ENCODE results near the gene ASTN2.

ASTN2 gene

DNA sequence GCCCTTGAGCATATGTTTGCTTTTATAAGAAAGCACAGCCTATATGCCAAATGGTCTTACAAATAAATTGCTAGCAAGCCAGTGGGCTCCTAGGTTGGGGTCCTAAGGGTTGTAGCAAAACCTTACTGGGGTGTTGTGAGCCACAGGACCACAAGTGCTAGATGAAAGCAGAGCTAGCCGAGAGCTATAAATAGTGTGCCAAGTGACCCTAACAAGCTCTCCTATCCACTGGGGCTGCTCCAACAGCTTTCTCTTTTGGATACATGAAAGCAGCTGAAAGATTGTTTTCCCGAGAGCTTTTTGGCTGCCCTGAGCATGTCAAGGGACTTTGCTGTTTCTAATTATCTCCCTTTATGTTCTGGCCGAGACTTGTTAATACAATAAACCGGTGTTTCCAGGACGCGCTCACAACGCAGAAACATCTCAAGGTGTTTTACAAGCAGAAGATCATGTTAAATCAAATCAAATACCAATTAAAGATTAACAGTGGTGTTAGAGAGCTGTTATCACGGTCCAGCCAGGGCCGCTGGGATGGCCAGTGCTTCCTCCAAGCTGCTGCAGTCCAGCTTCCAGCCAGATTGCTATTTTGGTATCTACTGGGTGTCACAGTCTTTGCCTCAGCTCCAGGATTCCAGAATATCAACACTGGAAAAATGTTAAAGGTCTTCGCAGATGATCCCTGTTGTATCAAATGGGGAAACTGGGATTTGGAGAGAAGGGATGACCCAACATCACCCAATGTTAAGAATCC, 351.0 kb downstream of the ASTN2 start:
- DNase-seq: no peak

GRCh38 chr9:117060963-117061362, 353.9 kb downstream of the ASTN2 start:
- no peak for DNase-seq

GRCh38 chr9:117050007-117050406, 364.9 kb downstream of the ASTN2 start:
- DNase-seq: no peak

GRCh38 chr9:117046666-117047327, 368.1 kb downstream of the ASTN2 start:
- no peak for DNase-seq

- DNase-seq: no peak
Observed at GRCh38 chr9:117044241-117044640, 370.6 kb downstream of the ASTN2 start.

DNA sequence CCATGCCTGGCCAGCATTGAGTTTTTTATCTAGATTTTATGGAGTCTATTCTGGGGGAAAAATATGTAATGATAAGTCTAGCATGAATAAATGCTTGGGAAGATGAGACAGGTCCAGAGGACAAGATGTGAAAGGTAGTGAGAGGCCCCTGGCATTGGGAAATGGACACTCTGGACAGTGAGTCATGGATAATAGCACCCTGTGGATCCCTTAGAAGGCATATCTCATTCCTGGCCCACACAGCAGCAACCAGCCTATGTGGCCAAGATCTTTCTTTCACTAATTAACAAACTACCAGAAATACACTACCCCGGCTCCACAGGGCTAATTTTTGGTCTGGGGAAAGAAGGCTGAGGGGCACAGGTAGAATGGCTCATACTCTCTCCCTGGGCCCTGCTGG, 371.7 kb downstream of the ASTN2 start:
- no peak for DNase-seq

- DNase-seq: no peak
Observed at GRCh38 chr9:117035546-117035945, 379.3 kb downstream of the ASTN2 start.

DNA sequence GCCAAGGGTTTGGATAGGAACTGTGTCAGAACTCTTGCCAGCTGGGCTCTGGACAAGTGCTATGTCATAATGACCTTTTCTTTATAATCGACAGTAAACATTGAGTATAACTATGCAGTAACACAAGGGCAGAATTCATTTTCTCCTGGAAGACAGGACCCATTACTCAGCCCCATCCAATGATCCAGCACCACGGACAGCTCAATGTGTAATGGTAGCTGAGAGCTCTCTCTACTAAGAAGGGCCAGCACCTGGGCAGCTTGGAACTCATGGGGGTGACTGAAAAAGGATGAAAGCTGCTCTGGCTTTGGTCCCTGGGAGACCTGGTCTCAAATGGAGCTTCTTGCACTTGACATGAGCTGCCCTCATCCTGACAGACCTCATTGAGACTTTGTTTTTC, 380.0 kb downstream of the ASTN2 start:
- peak in 1 of 2 experiments; percentile 1 for DNase-seq

GRCh38 chr9:117030254-117030768, 384.5 kb downstream of the ASTN2 start:
- no peak for DNase-seq

DNA sequence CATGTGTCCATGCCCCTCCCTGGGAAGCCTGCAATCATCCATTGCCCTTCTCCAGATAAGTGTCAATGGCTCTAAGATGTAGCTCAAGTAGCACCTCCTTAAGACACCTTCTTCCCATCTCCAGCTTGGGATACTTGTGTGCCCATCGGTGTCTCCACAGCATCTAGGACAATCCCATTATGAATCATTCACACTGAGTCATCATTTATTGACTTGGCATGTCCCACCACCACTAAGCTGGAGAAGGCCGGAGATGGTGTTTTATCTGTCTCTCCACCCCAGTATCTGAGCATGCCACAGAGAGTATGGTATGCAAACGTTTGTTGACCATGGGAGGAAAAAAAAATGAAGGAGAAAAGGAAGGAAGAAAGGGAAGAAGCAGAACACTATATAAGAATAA, 385.5 kb downstream of the ASTN2 start:
- no peak for DNase-seq

GRCh38 chr9:117028103-117028858, 386.6 kb downstream of the ASTN2 start:
- no peak for DNase-seq

DNA sequence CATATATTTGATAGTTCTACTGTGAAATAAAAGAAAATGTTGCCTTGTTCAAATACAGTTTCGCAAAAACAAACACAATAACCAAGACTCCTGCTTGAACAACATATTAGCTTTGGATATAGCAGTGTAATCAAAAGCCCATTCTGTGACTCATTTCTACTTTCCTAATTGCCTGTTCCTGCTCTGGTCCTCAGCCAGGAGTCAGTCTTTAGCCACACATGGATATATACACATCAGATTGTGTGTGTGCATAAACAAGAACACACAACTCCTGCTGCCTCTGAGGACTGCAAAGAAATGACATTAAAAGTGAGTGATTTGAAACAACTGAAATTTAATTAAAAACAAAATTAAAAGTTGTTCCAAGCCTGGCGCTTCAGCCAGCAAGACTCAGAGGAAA, 393.0 kb downstream of the ASTN2 start:
- no peak for DNase-seq

- no peak for DNase-seq
Observed at GRCh38 chr9:117018966-117019617, 395.8 kb downstream of the ASTN2 start.

DNA sequence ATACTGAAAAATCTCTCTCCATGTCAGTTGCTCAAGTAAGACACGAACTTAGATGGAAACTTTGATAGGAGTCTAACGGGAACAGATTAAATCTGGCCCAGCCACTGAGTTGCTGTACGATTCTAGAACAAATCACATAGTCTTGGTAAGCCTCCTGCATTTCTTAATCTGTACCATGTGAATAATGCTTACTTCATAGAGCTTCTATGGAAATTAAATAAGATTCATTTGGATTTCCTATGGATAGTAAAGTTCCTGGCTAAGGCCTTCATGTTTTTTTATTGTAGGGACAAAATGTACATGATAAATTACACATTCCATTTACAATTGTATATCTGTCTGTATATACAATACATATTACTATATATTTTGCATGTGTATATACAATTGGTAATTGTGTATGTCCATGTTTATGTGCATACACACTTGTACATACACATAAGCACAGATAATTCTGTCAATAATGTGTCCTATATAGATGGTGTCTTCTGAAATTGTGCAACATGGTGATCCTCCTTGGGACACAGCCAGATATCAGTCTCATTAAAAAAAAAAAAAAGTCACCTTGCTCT, 397.4 kb downstream of the ASTN2 start:
- no peak for DNase-seq

DNA sequence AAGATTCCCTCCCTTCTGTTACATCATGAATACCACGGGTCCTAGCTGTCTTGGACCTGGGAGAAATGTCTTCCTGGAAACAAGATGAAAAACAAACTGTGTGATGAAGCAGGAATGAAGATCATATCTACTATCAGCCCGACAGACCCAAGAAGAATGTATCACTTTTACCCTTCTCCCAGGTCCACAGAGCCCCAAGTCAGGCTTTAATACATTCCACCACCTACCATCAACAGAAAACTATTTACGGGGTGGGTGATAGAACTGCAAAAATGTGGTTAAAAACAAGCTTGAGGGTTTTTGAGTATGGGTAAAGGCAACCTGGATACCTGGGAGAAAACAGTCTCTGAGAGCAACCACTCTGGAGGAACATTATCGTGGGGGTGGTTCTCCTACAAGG, 400.8 kb downstream of the ASTN2 start:
- no peak for DNase-seq

- DNase-seq: no peak
Observed at GRCh38 chr9:117013440-117013995, 401.3 kb downstream of the ASTN2 start.

- DNase-seq: no peak
Observed at GRCh38 chr9:117010061-117010460, 404.8 kb downstream of the ASTN2 start.

DNA sequence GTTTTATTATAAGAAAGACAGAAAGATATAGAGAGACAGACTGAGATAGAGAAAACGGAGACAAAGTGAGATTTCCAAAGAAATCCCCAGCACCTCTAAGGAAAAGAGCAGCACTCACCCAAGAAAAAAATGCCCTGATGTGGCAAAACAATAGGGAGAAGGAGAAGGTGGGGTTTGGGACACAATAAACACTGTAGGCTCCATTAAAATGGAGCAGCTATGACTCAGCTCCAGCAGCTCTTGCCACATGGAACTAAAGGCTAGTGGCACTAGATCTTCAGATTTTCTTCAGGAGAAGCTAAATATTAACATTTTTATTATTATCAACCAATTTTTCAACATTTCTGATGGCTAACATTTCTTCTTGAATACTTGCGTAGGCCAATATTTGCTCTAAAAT, 406.0 kb downstream of the ASTN2 start:
- no peak for DNase-seq

GRCh38 chr9:117008461-117008860, 406.4 kb downstream of the ASTN2 start:
- DNase-seq: no peak

- no peak for DNase-seq
Observed at GRCh38 chr9:117002686-117003085, 412.2 kb downstream of the ASTN2 start.

GRCh38 chr9:117000834-117001233, 414.0 kb downstream of the ASTN2 start:
- DNase-seq: no peak

DNA sequence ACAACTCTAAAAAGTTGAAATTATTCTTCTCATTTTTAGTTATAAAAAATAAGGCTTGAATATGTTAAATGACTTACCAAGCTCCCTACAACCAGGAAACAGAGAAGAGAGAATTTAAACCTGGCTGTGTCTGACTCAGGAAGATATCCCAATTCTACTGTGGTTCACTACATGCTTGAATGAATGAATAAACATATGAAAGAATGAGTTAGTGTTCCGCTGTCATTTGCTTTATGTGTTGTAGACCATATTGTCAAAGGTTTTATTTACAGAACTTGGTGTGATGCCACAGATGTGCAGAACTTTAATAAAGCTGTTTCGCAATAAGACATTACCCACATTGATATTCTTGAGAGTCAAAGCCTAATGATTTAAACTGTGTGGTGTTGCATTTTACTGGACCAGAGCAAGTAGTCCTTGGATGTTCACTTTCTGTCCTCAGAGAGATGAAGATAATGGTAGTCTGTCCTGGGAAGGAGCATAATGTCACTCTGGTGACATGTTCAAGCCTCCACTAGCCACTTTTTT, 414.6 kb downstream of the ASTN2 start:
- no peak for DNase-seq
